ENCODE data around the gene MRPL23.

Gene MRPL23

DNA sequence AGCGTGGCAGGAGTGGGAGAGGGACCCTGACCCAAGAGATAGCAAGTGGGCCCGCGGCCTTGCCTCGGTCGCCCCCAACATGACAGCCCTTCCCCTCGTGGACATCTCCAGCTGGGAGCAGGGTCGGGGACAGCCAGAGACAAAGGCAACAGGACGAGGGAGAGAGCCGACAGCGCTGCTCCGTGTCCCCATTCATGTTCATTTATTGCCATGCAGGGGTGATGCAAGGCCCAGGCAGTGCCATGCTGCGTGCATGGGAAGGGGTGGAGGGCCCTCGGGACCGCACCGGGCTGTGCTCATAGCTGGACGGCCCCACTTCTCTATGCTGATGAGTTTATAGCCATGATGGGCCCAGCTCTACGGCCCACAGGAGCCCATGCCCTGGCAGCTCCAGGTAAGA, 12.7 kb downstream of the MRPL23 start:
- no peak for DNase-seq

GRCh38 chr11:1963864-1964263, 16.7 kb downstream of the MRPL23 start:
- DNase-seq, result no peak

GRCh38 chr11:1964348-1964747, 17.2 kb downstream of the MRPL23 start:
- no peak for DNase-seq

DNA sequence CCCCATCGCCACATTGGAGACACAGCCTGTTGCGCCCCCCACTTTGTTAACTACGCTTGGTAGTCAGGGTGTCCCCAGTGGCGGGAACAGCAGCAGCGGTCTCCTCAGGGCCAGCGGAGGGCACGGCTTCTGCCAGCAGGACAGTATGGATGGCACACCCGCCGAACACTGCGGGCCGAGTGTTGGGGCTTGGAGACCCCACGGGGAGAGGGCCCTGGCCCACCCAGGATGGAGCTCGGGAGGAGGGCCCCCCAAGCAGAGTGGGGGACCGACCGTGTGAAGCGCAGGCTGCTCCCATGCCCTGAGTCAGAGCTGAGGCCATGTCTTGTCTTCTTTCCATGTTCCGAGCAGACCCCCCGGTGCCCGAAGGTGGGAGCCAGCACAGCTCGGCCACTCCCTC, 17.8 kb downstream of the MRPL23 start:
- DNase-seq, result no peak

GRCh38 chr11:1966531-1966930, 19.4 kb downstream of the MRPL23 start:
- no peak for DNase-seq

DNA sequence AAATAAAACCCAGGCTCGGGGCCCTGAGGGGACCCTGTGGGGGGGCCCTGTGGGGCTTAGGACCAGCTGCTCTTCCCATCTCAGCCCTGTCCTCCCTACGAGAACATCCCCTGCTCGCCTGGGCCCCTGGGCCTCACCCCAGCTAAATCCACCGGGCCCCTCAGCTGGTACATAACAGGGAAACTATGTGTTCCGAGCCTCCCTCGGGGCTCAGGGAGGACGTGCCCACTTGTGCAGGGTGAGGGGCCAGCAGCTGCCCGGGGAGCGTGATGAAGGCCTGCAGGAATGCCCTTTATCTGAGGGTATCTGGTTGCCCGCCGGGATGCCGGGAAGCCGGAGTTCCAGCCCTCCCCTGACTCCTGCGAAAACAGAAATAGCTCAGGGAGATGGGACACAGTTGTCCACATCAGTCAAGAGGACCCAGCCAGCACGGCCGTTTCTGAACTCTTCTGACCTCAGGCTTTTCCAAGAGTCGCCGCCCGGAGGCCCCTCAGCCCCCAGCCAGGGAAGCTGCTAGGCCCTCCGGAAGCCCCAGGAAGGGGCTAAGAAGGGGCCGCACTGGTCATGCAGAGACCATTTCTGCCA, 20.6 kb downstream of the MRPL23 start:
- no peak for DNase-seq

DNA sequence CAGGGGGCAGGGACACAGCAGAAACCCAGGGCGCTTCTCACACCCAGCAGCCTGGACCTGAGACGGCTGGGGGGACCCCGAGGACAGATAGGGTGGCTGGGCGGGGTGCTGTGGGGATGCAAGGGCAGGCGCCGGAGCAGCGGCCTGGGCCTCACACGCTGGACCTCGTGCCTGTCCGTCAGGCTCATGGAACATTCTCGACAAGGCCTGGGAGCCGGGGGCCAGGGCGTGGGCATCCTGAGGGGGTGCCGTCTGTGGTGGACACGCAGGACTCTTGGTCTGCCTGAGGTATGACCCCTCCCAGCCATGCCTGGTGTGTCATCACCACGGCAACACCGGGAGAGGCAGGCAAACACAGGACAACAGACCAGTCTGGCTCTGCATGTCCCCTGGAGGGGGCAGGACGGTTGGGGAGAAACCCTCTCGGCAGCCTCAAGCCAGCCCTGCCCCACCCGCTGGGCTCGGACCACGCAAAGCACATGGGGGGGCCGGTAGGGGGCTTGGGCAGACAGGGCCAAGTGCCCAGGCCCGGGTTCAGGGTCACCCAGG, 21.4 kb downstream of the MRPL23 start:
- DNase-seq, result no peak

DNA sequence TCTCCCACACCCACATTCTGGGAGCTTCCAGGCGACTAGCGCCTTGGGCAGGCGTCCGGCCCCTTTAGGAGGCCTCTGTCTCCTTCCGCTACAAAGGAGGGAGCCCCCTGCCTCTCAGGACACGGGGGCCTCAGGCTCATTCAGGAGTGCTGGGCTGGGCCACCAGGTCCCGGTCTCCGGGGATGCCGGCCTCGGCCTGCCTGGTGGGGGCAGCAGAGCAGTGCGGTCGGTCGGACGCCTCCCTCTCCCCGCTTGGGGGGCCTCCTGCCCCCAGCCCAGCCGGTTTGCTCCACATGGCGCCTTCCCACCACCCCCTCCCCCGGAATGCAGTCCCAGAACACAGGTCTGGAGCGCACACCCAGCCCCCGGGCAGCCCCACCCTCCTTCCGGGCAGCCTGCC, 21.9 kb downstream of the MRPL23 start:
- DNase-seq, result no peak

- no peak for DNase-seq
Observed at GRCh38 chr11:1969776-1970175, 22.6 kb downstream of the MRPL23 start.

DNA sequence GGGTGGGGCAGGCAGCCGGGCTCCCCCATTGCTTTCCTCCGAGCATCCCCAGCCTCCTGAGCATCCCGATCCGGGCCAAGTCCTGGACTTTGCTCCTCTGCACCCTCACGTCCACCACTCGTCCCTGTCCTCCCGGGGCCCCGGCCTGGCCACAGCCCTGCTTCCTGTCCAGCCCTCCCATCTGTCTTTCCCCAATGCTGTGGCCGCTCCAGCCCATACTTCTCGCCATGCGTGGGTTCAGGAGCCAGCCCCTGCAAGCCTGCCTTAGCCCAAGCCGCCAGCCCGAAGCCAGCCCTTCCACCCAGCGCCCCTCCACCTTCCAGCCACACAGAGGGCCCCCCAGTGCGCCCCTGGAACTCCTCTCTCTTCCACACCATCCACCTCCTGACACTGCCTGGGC, 23.8 kb downstream of the MRPL23 start:
- DNase-seq, result no peak

DNA sequence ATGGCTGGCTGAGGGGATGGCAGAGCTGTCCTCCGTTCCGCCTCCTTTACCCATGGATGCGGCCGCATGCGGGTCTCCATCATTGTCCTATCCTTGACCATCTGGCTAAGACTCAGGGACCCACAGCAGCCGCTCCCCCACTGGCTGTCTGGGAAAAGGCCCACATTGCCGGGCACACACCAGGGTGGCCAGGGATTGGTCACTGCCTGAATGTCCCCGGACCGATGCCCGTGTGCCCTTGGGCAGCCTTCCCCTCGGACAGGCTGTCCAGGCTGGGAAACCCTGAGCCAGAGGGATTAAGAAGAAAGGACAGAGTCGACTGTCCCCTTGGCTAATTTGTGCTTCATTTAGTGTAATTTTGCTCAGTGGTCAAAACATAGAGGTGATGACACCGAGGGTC, 28.1 kb downstream of the MRPL23 start:
- DNase-seq, result no peak

DNA sequence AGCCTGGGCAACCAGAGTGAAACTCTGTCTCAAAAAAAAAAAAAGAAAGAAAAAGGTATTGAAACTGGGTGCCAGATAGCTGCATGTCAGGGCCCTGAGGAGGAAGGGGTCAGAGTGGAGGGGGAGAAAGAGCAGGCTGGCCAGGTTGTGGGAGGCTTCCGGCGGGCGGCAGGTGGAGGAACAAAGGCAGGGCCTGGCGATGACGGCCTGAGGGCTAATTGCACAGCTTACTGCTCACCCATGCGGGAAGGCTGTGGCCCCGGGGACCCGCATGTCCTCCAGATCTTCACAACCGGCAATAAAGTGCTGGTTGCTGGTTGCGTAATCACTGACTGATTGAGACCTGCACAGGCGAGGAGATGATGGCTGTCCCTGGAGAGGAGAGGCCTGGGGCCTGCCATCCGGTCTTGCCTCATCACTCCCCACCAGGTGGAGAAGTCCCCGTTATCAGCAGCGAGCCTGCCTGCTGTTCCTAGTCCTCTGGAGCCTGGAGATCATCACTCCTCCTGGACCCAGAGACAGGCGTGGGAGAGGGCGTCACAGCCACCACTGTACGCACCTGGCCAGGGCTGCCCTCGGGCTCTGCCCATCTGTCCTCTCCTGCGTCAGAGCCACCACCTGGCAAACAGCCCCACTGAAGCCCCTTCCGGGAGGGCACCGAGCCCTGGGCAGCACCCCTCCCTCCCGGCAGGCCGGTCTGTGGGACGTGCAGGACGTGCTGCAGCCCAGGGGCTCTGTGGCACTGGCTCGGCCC, 31.8 kb downstream of the MRPL23 start:
- DNase-seq, result no peak

DNA sequence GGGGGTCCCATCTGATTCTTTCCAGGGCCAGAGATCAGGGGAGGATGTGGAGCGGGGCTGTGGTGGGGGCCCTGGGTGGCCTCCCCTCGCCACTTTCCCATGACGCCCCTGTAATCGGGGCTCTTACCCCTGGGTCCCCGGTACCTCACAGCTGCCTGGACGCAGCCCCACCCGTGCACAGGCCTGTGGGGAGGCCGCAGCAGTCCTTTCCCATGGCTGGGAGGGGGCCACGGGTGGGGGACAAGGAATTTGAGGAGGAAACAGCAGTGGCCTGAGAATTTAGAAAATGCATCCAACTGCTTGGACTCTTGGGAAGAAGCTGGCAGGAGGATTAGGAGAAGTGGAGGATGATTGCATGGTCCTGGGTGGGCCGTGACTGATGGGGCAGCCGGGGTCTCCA, 32.5 kb downstream of the MRPL23 start:
- DNase-seq, result no peak

- no peak for DNase-seq
Observed at GRCh38 chr11:1982873-1983600, 35.9 kb downstream of the MRPL23 start.

DNA sequence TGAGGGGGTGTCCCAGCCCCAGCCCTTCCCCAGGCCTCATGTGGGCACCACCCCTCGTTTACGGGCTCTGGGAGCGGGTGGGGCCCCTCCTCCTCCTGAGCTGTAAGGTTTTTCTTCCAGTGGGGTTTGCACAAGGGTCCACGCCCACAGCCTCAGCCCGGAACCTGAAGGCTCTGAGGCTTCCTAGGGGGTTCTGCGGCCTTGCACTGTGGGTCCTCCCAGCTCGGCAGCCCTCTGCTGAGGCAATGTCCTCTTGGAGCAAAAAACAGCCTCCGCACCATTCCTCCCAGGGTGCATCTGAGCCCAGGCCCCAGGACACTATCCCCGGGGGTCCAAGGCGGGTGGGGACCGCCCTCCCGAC, 36.4 kb downstream of the MRPL23 start:
- DNase-seq, result no peak

DNA sequence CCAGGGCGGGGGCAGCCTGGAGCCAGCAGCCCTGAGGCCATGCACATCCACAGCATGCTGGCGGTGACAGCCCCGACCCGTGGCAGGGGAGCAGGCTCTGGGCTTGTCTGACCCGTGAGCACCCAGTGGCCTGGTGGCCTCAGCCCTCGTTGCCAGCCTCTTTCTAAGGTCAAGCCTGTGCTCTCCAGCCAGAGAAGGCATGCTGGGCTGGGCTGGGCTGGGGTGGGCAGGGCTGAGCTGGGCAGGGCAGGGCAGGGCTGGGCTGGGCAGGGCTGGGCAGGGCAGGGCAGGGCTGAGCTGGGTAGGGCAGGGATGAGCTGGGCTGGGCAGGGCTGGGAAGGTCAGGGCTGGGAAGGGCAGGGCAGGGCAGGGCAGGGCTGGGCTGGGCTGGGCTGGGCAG, 39.9 kb downstream of the MRPL23 start:
- no peak for DNase-seq

- DNase-seq, result no peak
Observed at GRCh38 chr11:1988174-1988573, 41.0 kb downstream of the MRPL23 start.

- DNase-seq, result no peak
Observed at GRCh38 chr11:1988667-1989317, 41.7 kb downstream of the MRPL23 start.

- no peak for DNase-seq
Observed at GRCh38 chr11:1989953-1990352, 42.8 kb downstream of the MRPL23 start.

- no peak for DNase-seq
Observed at GRCh38 chr11:1990872-1991578, 43.9 kb downstream of the MRPL23 start.

- no peak for DNase-seq
Observed at GRCh38 chr11:1992111-1992510, 45.0 kb downstream of the MRPL23 start.

DNA sequence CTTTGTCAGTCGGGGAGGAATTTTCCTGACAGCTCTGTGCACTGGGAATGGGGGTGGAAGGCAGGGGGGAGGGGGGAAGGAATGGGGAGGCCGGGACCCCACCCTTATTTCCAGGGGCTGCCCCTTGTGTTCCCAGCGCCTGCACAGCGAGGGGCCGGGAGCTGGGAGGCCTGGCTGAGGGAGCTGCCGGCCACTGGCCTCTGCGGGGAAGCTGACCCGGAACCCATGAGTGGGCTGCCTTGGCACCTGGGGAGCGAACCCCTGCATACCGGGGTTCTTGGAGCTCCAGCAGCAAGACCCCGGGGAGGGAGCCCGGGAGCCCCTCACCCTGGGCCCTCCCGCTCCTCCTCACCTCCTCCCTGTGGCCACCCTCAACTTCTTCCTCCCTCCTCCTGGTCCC, 47.0 kb downstream of the MRPL23 start:
- DNase-seq, result no peak

DNA sequence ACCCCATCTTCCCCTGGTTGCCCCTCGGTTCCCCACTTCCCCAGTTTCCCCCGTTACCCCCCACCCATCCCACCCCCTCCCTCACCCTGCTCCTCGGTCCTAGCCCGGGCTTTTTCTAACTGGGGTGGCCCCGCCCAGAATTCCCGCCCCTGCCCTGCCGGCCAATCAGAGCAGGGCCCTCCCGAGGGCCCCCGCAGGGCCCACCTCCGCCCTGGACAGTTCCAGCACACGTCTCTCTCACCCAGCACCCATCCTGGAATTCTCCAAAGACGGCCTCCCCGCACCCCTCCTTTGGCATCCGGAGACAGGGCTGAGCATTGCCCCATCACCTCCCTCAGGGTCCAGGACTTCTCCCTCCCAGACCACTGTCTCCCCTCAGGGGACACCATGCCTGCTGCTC, 50.6 kb downstream of the MRPL23 start, which contains the start of gene H19:
Gene H19 (minus strand): TSS at position 88 of the 400 bp plus-strand sequence.
- DNase-seq, result no peak

Measured in hematopoietic multipotent progenitor cell treated with erythropoietin and hydrocortisone succinate and interleukin-3 and kit ligand, for 4 days (in vitro differentiated cells).